Natural killer cell (primary cell): ENCODE results near the gene ZBTB17. TPM values are rescaled to one million over a fixed set of nuclear protein-coding genes. Genes with fewer than 3 reads are reported as not detected.
"Not testable (repeated sequence)": the region's sequence is repeated elsewhere in the genome, so short reads cannot be mapped to it uniquely, and the experiment has no call there.

ENCODE experiments used
- ATAC-seq, 3 donors: fragments of 150-1000 bp in 2 of 3; fragments of 200-7000 bp in 1 of 3; cut with Tn5 transposase; 1 replicate in 1 of 3; 2 replicates in 2 of 3; pipeline ENCODE4 v1.10.0; 2021; ENCODE audit warnings: mild to moderate bottlenecking in 2 of 3, moderate library complexity in 2 of 3
- DNase-seq, 2 donors: peaks; one replicate each; pipeline versions ENCODE4 v3.0.0 to v3.0.0-alpha.2; 2013 to 2021; ENCODE audit warnings: mixed read lengths in 1 of 2
- H3K27ac ChIP-seq: one replicate; pipeline ENCODE4 v1.5.1; 2013; ENCODE audit warnings: mild to moderate bottlenecking, low read length
- H3K27me3 ChIP-seq: one replicate; pipeline ENCODE4 v1.6.1; 2013; ENCODE audit warnings: low read length; ENCODE audit not compliant: control insufficient read depth, insufficient read depth
- H3K36me3 ChIP-seq: one replicate; pipeline ENCODE4 v1.6.1; 2013; ENCODE audit warnings: low read length; ENCODE audit not compliant: control insufficient read depth, insufficient read depth
- H3K4me1 ChIP-seq: one replicate; pipeline ENCODE4 v1.6.1; 2013; ENCODE audit warnings: low read length; ENCODE audit not compliant: control insufficient read depth, insufficient read depth
- H3K4me3 ChIP-seq: one replicate; pipeline ENCODE4 v1.5.1; 2013; ENCODE audit warnings: low read length
- H3K9me3 ChIP-seq: one replicate; pipeline ENCODE4 v1.6.1; 2013; ENCODE audit warnings: low read length; ENCODE audit not compliant: control insufficient read depth, insufficient read depth
- H3K27ac Mint-ChIP-seq, 2 donors: one replicate each; pipeline ENCODE4 v1.8.0; 2022; ENCODE audit warnings: mild to moderate bottlenecking in 2 of 2, mixed read lengths in 2 of 2, moderate library complexity in 1 of 2
- H3K27me3 Mint-ChIP-seq, 2 donors: one replicate each; pipeline ENCODE4 v1.8.0; 2022; ENCODE audit warnings: low read depth in 2 of 2, mixed read lengths in 2 of 2
- H3K36me3 Mint-ChIP-seq: one replicate; pipeline ENCODE4 v1.8.0; 2022; ENCODE audit warnings: mixed read lengths
- H3K4me1 Mint-ChIP-seq, 2 donors: one replicate each; pipeline ENCODE4 v1.8.0; 2022; ENCODE audit warnings: mixed read lengths in 2 of 2
- H3K4me3 Mint-ChIP-seq: one replicate; pipeline ENCODE4 v1.8.0; 2022; ENCODE audit warnings: mild to moderate bottlenecking, moderate library complexity, mixed read lengths
- H3K9me3 Mint-ChIP-seq, 2 donors: one replicate each; pipeline ENCODE4 v1.8.0; 2022; ENCODE audit warnings: mixed read lengths in 2 of 2
- WGBS: methylation state at CpG from one replicate; pipeline ENCODE4 v1.1.7; 2013; ENCODE audit warnings: missing lambda C conversion rate; ENCODE audit not compliant: insufficient coverage; 5-methylcytosine and 5-hydroxymethylcytosine counted together
- intact Hi-C: fragments of 100-400 bp; cut with micrococcal nuclease; formaldehyde crosslinking; loops from one replicate; pipeline ENCODE4 v1.14.2; 2022
- total RNA-seq, 4 donors: library from RNA; stranded (reverse); fragments of 120-200 nt in 1 of 4; gene quantifications; one replicate each; pipeline versions ENCODE4 v1.2.3 to v1.2.4, GENCODE V29; 2013 to 2022
- TF ChIP-seq, protein P1 (sequence below): fragments of 200-600 bp; IDR thresholded peaks from one replicate; pipeline ENCODE4 v1.8.0; 2022; ENCODE audit warnings: antibody characterized with exemption

Gene ZBTB17
- total RNA-seq, 3 donors from 2014 or later (not counting 1 experiment from before 2014, with no cell fraction given), result 86.0 to 100 (median 86.9) TPM

GRCh38 chr1:16006552-16007485 is 30.9 kb upstream of the ZBTB17 start:
- Histone ChIP-seq H3K4me3 (no peak overlapping the region), H3K36me3 (no peaks in the 10 kb centered on the region), H3K4me1 (peaks cover 7% of the 10 kb centered on the region), H3K27me3 (no peaks in the 10 kb centered on the region), H3K9me3 (no peaks in the 10 kb centered on the region), H3K27ac (no peak overlapping the region)
- Mint-ChIP-seq H3K4me1 (peaks cover 0 to 4% of the 10 kb centered on the region in 2 donors), H3K9me3 (no peaks in the 10 kb centered on the region), H3K27me3 (no peaks in the 10 kb centered on the region), H3K4me3 (no peak overlapping the region), H3K36me3 (no peaks in the 10 kb centered on the region), H3K27ac (no peak overlapping the region)
- DNase-seq (peak in 1 of 2 donors; percentile 20), ATAC-seq (peak; percentile 40 to 74 (median 66))
- intact Hi-C loops, result no loop called here
- TF ChIP-seq, protein P1, sequence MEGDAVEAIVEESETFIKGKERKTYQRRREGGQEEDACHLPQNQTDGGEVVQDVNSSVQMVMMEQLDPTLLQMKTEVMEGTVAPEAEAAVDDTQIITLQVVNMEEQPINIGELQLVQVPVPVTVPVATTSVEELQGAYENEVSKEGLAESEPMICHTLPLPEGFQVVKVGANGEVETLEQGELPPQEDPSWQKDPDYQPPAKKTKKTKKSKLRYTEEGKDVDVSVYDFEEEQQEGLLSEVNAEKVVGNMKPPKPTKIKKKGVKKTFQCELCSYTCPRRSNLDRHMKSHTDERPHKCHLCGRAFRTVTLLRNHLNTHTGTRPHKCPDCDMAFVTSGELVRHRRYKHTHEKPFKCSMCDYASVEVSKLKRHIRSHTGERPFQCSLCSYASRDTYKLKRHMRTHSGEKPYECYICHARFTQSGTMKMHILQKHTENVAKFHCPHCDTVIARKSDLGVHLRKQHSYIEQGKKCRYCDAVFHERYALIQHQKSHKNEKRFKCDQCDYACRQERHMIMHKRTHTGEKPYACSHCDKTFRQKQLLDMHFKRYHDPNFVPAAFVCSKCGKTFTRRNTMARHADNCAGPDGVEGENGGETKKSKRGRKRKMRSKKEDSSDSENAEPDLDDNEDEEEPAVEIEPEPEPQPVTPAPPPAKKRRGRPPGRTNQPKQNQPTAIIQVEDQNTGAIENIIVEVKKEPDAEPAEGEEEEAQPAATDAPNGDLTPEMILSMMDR, result no peak
- 67% methylated on average over 9 of the region's 9 CpGs for WGBS

DNA sequence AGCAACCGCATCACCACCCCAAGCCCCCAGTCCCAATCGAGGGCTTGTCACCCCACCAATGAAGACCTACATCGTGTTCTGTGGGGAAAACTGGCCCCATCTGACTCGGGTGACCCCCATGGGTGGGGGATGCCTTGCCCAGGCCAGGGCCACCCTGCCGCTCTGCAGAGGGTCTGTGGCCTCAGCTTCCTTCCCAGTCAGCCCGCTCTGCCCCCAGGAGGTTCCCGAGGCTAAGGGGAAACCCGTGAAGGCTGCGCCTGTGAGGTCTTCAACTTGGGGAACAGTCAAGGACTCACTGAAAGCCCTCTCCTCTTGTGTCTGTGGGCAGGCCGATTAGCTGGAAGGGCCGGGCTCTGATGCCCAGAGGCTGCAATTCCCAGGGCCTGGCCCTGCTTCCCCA is 30.1 kb upstream of the ZBTB17 start:
- WGBS, result 80% methylated on average over 11 of the region's 11 CpGs
- Mint-ChIP-seq H3K27ac (no peak overlapping the region), H3K4me1 (peaks cover 0 to 4% of the 10 kb centered on the region in 2 donors), H3K4me3 (no peak overlapping the region), H3K27me3 (no peaks in the 10 kb centered on the region), H3K36me3 (no peaks in the 10 kb centered on the region), H3K9me3 (no peaks in the 10 kb centered on the region)
- no peak for DNase-seq
- no peak overlapping the region for H3K27ac ChIP-seq
- peaks cover 7% of the 10 kb centered on the region for H3K4me1 ChIP-seq
- intact Hi-C loops, result no loop called here
- no peaks in the 10 kb centered on the region for H3K27me3 ChIP-seq
- H3K36me3 ChIP-seq, result no peaks in the 10 kb centered on the region
- TF ChIP-seq, protein P1, result no peak
- H3K4me3 ChIP-seq, result no peak overlapping the region
- no peak for ATAC-seq
- no peaks in the 10 kb centered on the region for H3K9me3 ChIP-seq

GRCh38 chr1:16005597-16005996 is 29.7 kb upstream of the ZBTB17 start:
- Histone ChIP-seq H3K4me3 (no peak overlapping the region), H3K9me3 (no peaks in the 10 kb centered on the region), H3K27me3 (no peaks in the 10 kb centered on the region), H3K4me1 (peaks cover 7% of the 10 kb centered on the region), H3K27ac (no peak overlapping the region), H3K36me3 (no peaks in the 10 kb centered on the region)
- H3K4me3 Mint-ChIP-seq, result no peak overlapping the region
- TF ChIP-seq, protein P1, result no peak
- H3K36me3 Mint-ChIP-seq, result no peaks in the 10 kb centered on the region
- H3K4me1 Mint-ChIP-seq, result peaks cover 0 to 4% of the 10 kb centered on the region in 2 donors
- intact Hi-C loops, result no loop called here
- H3K9me3 Mint-ChIP-seq, result no peaks in the 10 kb centered on the region
- WGBS, result 72% methylated on average over 5 of the region's 5 CpGs
- DNase-seq (no peak), ATAC-seq (no peak)
- H3K27me3 Mint-ChIP-seq, result no peaks in the 10 kb centered on the region
- no peak overlapping the region for H3K27ac Mint-ChIP-seq

- H3K36me3 ChIP-seq, H3K4me1 Mint-ChIP-seq, H3K4me3 Mint-ChIP-seq, ATAC-seq, H3K9me3 Mint-ChIP-seq, H3K36me3 Mint-ChIP-seq, H3K27me3 ChIP-seq, H3K4me3 ChIP-seq, H3K27ac ChIP-seq, intact Hi-C loops, DNase-seq, H3K27ac Mint-ChIP-seq, H3K9me3 ChIP-seq, H3K4me1 ChIP-seq: not testable (repeated sequence)
- peaks cover 7 to 13% of the 10 kb centered on the region in 2 donors for H3K27me3 Mint-ChIP-seq
- 96% methylated on average over 10 of the region's 10 CpGs for WGBS
Measured at GRCh38 chr1:16001274-16001673, 25.4 kb upstream of the ZBTB17 start.
